H1 (cell line): ENCODE data around the gene MYL6. TPM values are rescaled to one million over a fixed set of nuclear protein-coding genes. Genes with fewer than 3 reads are reported as not detected.

Experiments used
- CHD1 ChIP-seq: IDR thresholded peaks from 2 replicates; pipeline ENCODE4 v1.6.1; 2012; ENCODE audit warnings: low read depth, low read length, improper control_type of control experiment
- SAP30 ChIP-seq: fragments of 300-600 bp; sonication (generic); IDR thresholded peaks from 2 replicates; pipeline ENCODE4 v1.7.1; 2012; ENCODE audit warnings: low read length, moderate library complexity, mild to moderate bottlenecking, inconsistent platforms; ENCODE audit not compliant: insufficient read depth, insufficient replicate concordance
- polyA plus RNA-seq, 7 experiments: library from polyadenylated mRNA; depleted of rRNA in 3 of 7; stranded (reverse) in 5 of 7; unstranded in 2 of 7; fragments of >200 nt in 5 of 7; fragments of 200-250 nt in 2 of 7; gene quantifications; 1 replicate in 5 of 7; 2 replicates in 1 of 7; 4 replicates in 1 of 7; pipeline versions ENCODE4 v1.2.1 to v1.2.3, GENCODE V29; 2011 to 2013; ENCODE audit warnings: missing spikeins in 2 of 7, mixed read lengths in 2 of 7
- total RNA-seq: library from RNA; stranded (reverse); fragmentation: NEBNext Ultra II Directional; extraction: Animal tissue kit (Norgen Biotek cat#: 25700); gene quantifications from 2 replicates; pipeline ENCODE4 v1.2.1, GENCODE V29; 2021

MYL6 gene
- total and polyA plus RNA-seq, 2 of the 8 experiments (the other 6 are each of a cell fraction or from before 2014, with no cell fraction given), result 1,130 to 2,279 TPM

DNA sequence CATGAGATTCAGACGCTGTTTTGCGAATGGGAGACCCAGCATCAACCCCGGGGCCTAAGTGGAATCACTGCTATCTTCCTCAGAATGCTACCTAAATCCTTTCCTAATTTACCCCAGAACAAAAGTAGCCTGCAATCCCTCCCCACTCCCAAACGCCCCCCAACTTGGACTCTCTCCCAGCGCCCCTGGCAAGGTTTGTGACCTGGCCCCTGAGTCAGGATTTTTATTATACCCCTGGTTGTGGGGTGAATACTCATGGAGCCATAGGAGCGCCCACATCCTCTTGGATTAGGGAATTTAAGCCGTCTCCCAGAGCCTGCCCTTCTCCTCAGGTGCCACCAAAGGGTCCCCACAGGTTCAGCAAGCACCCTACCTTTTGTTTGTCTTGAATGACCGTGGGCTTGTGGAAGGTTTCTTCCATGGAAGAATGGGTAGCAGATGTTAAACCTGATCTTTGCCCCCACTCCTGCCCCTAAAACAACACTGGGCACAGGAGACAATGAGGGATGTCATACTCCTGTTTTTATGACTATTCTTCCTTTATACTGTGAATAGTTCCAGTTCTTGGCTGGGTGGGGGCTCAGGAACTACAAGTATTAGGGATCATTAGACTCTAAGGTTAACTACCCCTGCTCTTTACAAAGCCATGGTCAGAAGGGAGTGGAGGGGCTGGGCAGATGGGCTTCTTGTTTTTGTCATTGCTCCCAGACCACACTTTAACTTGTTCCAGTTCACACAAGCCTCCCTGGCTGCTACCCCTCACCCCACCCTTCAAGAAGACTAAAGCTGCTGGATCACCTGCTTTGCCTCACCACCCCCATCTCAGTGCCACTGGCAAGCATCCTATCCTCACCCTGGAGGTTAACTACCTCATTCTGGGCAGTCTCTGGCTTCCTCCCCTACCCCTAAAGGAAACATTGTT is 5.1 kb upstream of the MYL6 start (continued):
- TF ChIP-seq SAP30, result no peak
- TF ChIP-seq CHD1, result no peak
